Tibial nerve (tissue), 4 donors: ENCODE results near the gene PLXNA4. TPM values are rescaled to one million over a fixed set of nuclear protein-coding genes. Genes with fewer than 3 reads are reported as not detected.

ENCODE experiments used
- DNase-seq, 2 donors: peaks; one replicate each; pipeline ENCODE4 v3.0.0-alpha.2; 2019; ENCODE audit warnings: low spot score in 2 of 2
- H3K27ac ChIP-seq, 4 donors: fragments of 200-600 bp; sonication (generic) in 3 of 4; one replicate each; pipeline ENCODE4 v1.5.1; 2017 to 2019; ENCODE audit warnings: mild to moderate bottlenecking in 1 of 4
- H3K27me3 ChIP-seq, 2 donors: fragments of 200-600 bp; sonication (generic) in 1 of 2; one replicate each; pipeline versions ENCODE4 v1.5.1 to v1.6.0; 2017 to 2019
- H3K36me3 ChIP-seq, 3 donors: fragments of 200-600 bp; sonication (generic); one replicate each; pipeline ENCODE4 v1.5.1; 2018 to 2019
- H3K4me1 ChIP-seq, 4 donors: fragments of 200-600 bp; sonication (generic) in 3 of 4; one replicate each; pipeline ENCODE4 v1.5.1; 2017 to 2019
- H3K4me3 ChIP-seq, 4 donors: fragments of 200-600 bp; sonication (generic) in 3 of 4; one replicate each; pipeline ENCODE4 v1.5.1; 2017 to 2019; ENCODE audit warnings: mild to moderate bottlenecking in 1 of 4, moderate library complexity in 1 of 4
- H3K9me3 ChIP-seq, 4 donors: fragments of 200-600 bp; sonication (generic) in 3 of 4; one replicate each; pipeline ENCODE4 v1.5.1; 2017 to 2019
- CTCF ChIP-seq, 5 experiments: fragments of 200-600 bp in 3 of 5; fragments of 450-650 bp in 2 of 5; sonication (generic) in 3 of 5; IDR thresholded peaks; one replicate each; pipeline ENCODE4 v1.5.1; 2016 to 2019; ENCODE audit warnings: antibody characterized with exemption in 5 of 5, mild to moderate bottlenecking in 3 of 5, moderate library complexity in 2 of 5
- EP300 ChIP-seq, 2 donors: sonication (generic); formaldehyde crosslinking; IDR thresholded peaks; one replicate each; pipeline ENCODE4 v1.6.1; 2017; ENCODE audit warnings: antibody characterized with exemption in 2 of 2, mild to moderate bottlenecking in 1 of 2
- POLR2A ChIP-seq, 2 donors: fragments of 450-650 bp; IDR thresholded peaks; one replicate each; pipeline ENCODE4 v1.6.1; 2017; ENCODE audit warnings: antibody characterized with exemption in 2 of 2, mild to moderate bottlenecking in 2 of 2, moderate library complexity in 2 of 2
- WGBS, 2 donors: methylation state at CpG; one replicate each; pipeline ENCODE4 v1.1.5; 2018; 5-methylcytosine and 5-hydroxymethylcytosine counted together
- total RNA-seq, 4 donors: library from RNA; depleted of rRNA; stranded (reverse); fragments of >200 nt; gene quantifications; one replicate each; pipeline ENCODE4 v1.1.0, GENCODE V29; 2016

PLXNA4 gene
- total RNA-seq, 4 donors from 2014 or later: 12.6 to 32.4 (median 13.7) TPM

- no peaks in the 10 kb centered on the region for H3K4me1 ChIP-seq
- no peak for DNase-seq
- no peaks in the 10 kb centered on the region for H3K36me3 ChIP-seq
- no peak overlapping the region for H3K4me3 ChIP-seq
- no peaks in the 10 kb centered on the region for H3K9me3 ChIP-seq
- 71 to 83% methylated on average over 6 of the region's 6 CpGs for WGBS, 2 donors
- no peak for TF ChIP-seq EP300 (IDR thresholded peaks at IDR 0.05)
- TF ChIP-seq POLR2A (IDR thresholded peaks at IDR 0.05): no peak
- no peak for TF ChIP-seq CTCF (IDR thresholded peaks at IDR 0.05)
- no peaks in the 10 kb centered on the region for H3K27me3 ChIP-seq
- no peak overlapping the region for H3K27ac ChIP-seq
Measured at GRCh38 chr7:132133501-132133900, 442.8 kb downstream of the PLXNA4 start.

- DNase-seq: no peak
- TF ChIP-seq POLR2A (IDR thresholded peaks at IDR 0.05) (no peak), CTCF (IDR thresholded peaks at IDR 0.05) (no peak), EP300 (IDR thresholded peaks at IDR 0.05) (no peak)
- no peaks in the 10 kb centered on the region for H3K9me3 ChIP-seq
- WGBS, 2 donors: 74 to 76% methylated on average over 3 of the region's 3 CpGs
- H3K4me3 ChIP-seq: no peak overlapping the region
- no peaks in the 10 kb centered on the region for H3K4me1 ChIP-seq
- H3K36me3 ChIP-seq: no peaks in the 10 kb centered on the region
- no peak overlapping the region for H3K27ac ChIP-seq
- no peaks in the 10 kb centered on the region for H3K27me3 ChIP-seq
Measured at GRCh38 chr7:132131196-132131595, 445.1 kb downstream of the PLXNA4 start.

GRCh38 chr7:132130497-132130896 is 445.8 kb downstream of the PLXNA4 start:
- no peaks in the 10 kb centered on the region for H3K27me3 ChIP-seq
- H3K4me3 ChIP-seq: no peak overlapping the region
- no peaks in the 10 kb centered on the region for H3K36me3 ChIP-seq
- DNase-seq: no peak
- H3K27ac ChIP-seq: no peak overlapping the region
- no peaks in the 10 kb centered on the region for H3K9me3 ChIP-seq
- 87 to 95% methylated on average over 5 of the region's 5 CpGs for WGBS, 2 donors
- H3K4me1 ChIP-seq: no peaks in the 10 kb centered on the region
- no peak for TF ChIP-seq CTCF (IDR thresholded peaks at IDR 0.05)
- no peak for TF ChIP-seq EP300 (IDR thresholded peaks at IDR 0.05)
- no peak for TF ChIP-seq POLR2A (IDR thresholded peaks at IDR 0.05)

- H3K4me1 ChIP-seq: no peaks in the 10 kb centered on the region
Measured at GRCh38 chr7:132125872-132126595, 450.2 kb downstream of the PLXNA4 start.

More at GRCh38 chr7:132125872-132126595, 450.2 kb downstream of the PLXNA4 start:
- H3K27ac ChIP-seq: no peak overlapping the region
- H3K4me3 ChIP-seq: no peak overlapping the region
- no peak for DNase-seq
- no peaks in the 10 kb centered on the region for H3K9me3 ChIP-seq
- WGBS, 2 donors: 86 to 90% methylated on average over 12 of the region's 12 CpGs
- H3K36me3 ChIP-seq: no peaks in the 10 kb centered on the region
- no peaks in the 10 kb centered on the region for H3K27me3 ChIP-seq
- TF ChIP-seq CTCF (IDR thresholded peaks at IDR 0.05): no peak
- TF ChIP-seq POLR2A (IDR thresholded peaks at IDR 0.05): no peak
- no peak for TF ChIP-seq EP300 (IDR thresholded peaks at IDR 0.05)
